Measurements from ENCODE around the gene DLGAP1. TPM values are rescaled to one million over a fixed set of nuclear protein-coding genes. Genes with fewer than 3 reads are reported as not detected.
"Not testable (repeated sequence)": the region's sequence is repeated elsewhere in the genome, so short reads cannot be mapped to it uniquely, and the experiment has no call there.

The DLGAP1 gene
- total RNA-seq, 1 donor from 2014 or later = 3.2 TPM

- H3K36me3 ChIP-seq = no peaks in the 10 kb centered on the region
- intact Hi-C loops (cut with DNase I) = no loop called here
- TF ChIP-seq POLR2A (IDR thresholded peaks at IDR 0.05) (no peak), CTCF (IDR thresholded peaks at IDR 0.05) (no peak), POLR2AphosphoS5 (IDR thresholded peaks at IDR 0.05; ENCODE audit: insufficient read depth in 1 of 2, low read depth in 1 of 2) (no peak)
These were observed 844.3 kb downstream of the DLGAP1 start for GRCh38 chr18:3610813-3611212.

GRCh38 chr18:3610188-3610708 is 844.9 kb downstream of the DLGAP1 start:
- Histone ChIP-seq H3K9me3 (no peaks in the 10 kb centered on the region), H3K4me3 (no peak overlapping the region), H3K4me1 (peaks cover 19% of the 10 kb centered on the region), H3K36me3 (no peaks in the 10 kb centered on the region), H3K27ac (no peak overlapping the region), H3K27me3 (no peaks in the 10 kb centered on the region)
- TF ChIP-seq POLR2AphosphoS5 (IDR thresholded peaks at IDR 0.05; ENCODE audit: insufficient read depth in 1 of 2, low read depth in 1 of 2) (no peak), POLR2A (IDR thresholded peaks at IDR 0.05) (no peak)
- DNase-seq (ENCODE audit: extremely low spot score in 2 of 2) = no peak
- intact Hi-C loops (cut with DNase I) = no loop called here

More at GRCh38 chr18:3610813-3611212, 844.3 kb downstream of the DLGAP1 start:
- H3K4me3 ChIP-seq = no peak overlapping the region
- no peaks in the 10 kb centered on the region for H3K27me3 ChIP-seq
- H3K9me3 ChIP-seq = no peaks in the 10 kb centered on the region
- no peak for DNase-seq (ENCODE audit: extremely low spot score in 2 of 2)
- no peak overlapping the region for H3K27ac ChIP-seq
- H3K4me1 ChIP-seq = peaks cover 13% of the 10 kb centered on the region

GRCh38 chr18:3608488-3608887 is 846.6 kb downstream of the DLGAP1 start:
- H3K4me1 ChIP-seq = peaks cover 36% of the 10 kb centered on the region
- TF ChIP-seq CTCF (IDR thresholded peaks at IDR 0.05) (no peak), POLR2A (IDR thresholded peaks at IDR 0.05) (no peak), POLR2AphosphoS5 (IDR thresholded peaks at IDR 0.05; ENCODE audit: insufficient read depth in 1 of 2, low read depth in 1 of 2) (no peak)
- H3K4me3 ChIP-seq = no peak overlapping the region
- no peaks in the 10 kb centered on the region for H3K27me3 ChIP-seq
- H3K27ac ChIP-seq = no peak overlapping the region
- no peaks in the 10 kb centered on the region for H3K36me3 ChIP-seq
- no peaks in the 10 kb centered on the region for H3K9me3 ChIP-seq
- no peak for DNase-seq (ENCODE audit: extremely low spot score in 2 of 2)
- intact Hi-C loops (cut with DNase I) = no loop called here

- H3K9me3 ChIP-seq; H3K27ac ChIP-seq; H3K4me3 ChIP-seq; intact Hi-C loops (cut with DNase I); DNase-seq (ENCODE audit: extremely low spot score in 2 of 2); H3K27me3 ChIP-seq; H3K36me3 ChIP-seq: not testable (repeated sequence)
- peaks cover 40% of the 10 kb centered on the region for H3K4me1 ChIP-seq
These were observed 847.0 kb downstream of the DLGAP1 start for GRCh38 chr18:3608099-3608453.

- H3K9me3 ChIP-seq = no peaks in the 10 kb centered on the region
- no peak for TF ChIP-seq POLR2A (IDR thresholded peaks at IDR 0.05)
- TF ChIP-seq CTCF (IDR thresholded peaks at IDR 0.05) = no peak
- no peak for TF ChIP-seq POLR2AphosphoS5 (IDR thresholded peaks at IDR 0.05; ENCODE audit: insufficient read depth in 1 of 2, low read depth in 1 of 2)
- peaks cover 42% of the 10 kb centered on the region for H3K4me1 ChIP-seq
- H3K36me3 ChIP-seq = no peaks in the 10 kb centered on the region
- H3K4me3 ChIP-seq = no peak overlapping the region
- H3K27me3 ChIP-seq = no peaks in the 10 kb centered on the region
- DNase-seq (ENCODE audit: extremely low spot score in 2 of 2) = no peak
- peak overlapping the region; percentile 88 for H3K27ac ChIP-seq
- intact Hi-C loops (cut with DNase I) = no loop called here
These were observed 847.6 kb downstream of the DLGAP1 start for GRCh38 chr18:3607309-3608098.

GRCh38 chr18:3606863-3607262 is 848.2 kb downstream of the DLGAP1 start:
- peaks cover 42% of the 10 kb centered on the region for H3K4me1 ChIP-seq
- H3K4me3 ChIP-seq; H3K27me3 ChIP-seq; H3K36me3 ChIP-seq; DNase-seq (ENCODE audit: extremely low spot score in 2 of 2); H3K9me3 ChIP-seq; intact Hi-C loops (cut with DNase I): not testable (repeated sequence)
- peak overlapping the region; percentile 88 for H3K27ac ChIP-seq
